LNCaP clone FGC (cell line): ENCODE data around the gene GNB5.

Experiments
- DNase-seq: peaks from one replicate; pipeline ENCODE4 v3.0.0-alpha.2; 2011; ENCODE audit warnings: low read depth
- H3K4me3 ChIP-seq: 2 replicates; pipeline ENCODE4 v1.5.1; 2011; ENCODE audit warnings: mild to moderate bottlenecking, low read depth, low read length, control low read depth
- TF ChIP-seq, protein P1 (sequence below): IDR thresholded peaks from 2 replicates; pipeline ENCODE4 v1.5.1; 2012; ENCODE audit warnings: mild to moderate bottlenecking; ENCODE audit not compliant: control insufficient read depth, insufficient read depth; ENCODE audit errors: extremely low read depth

The GNB5 gene

DNA sequence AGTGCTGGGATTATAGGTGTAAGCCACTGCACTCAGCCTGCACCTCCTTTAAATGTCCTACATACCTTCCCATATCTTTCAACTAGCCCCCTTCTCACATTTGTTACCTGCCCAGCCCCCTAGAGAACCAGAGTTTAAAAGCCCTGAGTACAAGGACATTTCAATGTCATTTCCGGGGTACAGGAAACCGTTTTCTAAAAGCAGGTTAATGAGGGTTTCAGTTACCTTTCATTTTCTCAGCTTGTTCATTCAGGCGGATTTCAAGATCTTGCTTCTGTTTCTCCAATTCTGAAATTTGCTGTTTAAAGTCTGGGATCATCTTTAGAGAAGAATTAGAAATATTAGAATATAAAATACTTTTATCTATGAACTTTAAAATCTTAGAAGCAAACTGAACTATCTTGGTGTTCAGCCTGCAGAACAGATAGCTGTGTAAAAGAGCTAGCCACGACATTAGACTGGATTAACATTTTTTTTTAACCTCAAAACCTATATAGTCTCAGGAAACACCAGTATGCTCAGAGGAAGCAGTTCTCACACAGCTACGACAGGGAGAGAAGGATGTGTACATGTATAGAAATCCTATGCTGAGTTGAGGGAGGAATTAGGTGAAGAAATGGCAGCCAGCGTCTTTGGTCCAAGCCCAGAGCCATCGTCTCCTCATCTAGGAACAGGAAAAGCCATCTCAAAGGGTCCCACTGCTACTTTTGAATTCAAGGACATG, 29.9 kb upstream of the GNB5 start:
- no peak overlapping the region for H3K4me3 ChIP-seq
- no peak for DNase-seq

DNA sequence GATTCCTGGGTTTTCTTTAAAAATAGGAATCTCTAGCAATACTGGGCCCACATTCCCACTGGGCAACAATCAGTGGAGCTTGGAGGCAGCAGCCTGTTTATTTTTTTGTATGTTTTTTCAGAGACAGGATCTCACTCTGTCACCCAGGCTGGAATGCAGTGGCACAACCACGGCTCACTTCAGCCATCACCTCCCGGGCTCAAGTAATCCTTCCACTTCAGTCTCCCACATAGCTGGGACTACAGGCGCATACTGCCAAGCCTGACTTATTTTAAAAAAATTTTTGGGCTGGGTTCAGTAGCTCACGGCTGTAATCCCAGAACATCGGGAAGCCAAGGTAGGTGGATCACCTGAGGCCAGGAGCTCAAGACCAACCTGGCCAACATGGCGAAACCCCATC, 29.1 kb upstream of the GNB5 start:
- DNase-seq = no peak
- TF ChIP-seq, protein P1, sequence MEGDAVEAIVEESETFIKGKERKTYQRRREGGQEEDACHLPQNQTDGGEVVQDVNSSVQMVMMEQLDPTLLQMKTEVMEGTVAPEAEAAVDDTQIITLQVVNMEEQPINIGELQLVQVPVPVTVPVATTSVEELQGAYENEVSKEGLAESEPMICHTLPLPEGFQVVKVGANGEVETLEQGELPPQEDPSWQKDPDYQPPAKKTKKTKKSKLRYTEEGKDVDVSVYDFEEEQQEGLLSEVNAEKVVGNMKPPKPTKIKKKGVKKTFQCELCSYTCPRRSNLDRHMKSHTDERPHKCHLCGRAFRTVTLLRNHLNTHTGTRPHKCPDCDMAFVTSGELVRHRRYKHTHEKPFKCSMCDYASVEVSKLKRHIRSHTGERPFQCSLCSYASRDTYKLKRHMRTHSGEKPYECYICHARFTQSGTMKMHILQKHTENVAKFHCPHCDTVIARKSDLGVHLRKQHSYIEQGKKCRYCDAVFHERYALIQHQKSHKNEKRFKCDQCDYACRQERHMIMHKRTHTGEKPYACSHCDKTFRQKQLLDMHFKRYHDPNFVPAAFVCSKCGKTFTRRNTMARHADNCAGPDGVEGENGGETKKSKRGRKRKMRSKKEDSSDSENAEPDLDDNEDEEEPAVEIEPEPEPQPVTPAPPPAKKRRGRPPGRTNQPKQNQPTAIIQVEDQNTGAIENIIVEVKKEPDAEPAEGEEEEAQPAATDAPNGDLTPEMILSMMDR = no peak
- no peak overlapping the region for H3K4me3 ChIP-seq

More for the DNA sequence above, 29.9 kb upstream of the GNB5 start:
- TF ChIP-seq, protein P1 = no peak

- H3K4me3 ChIP-seq = no peak overlapping the region
- no peak for DNase-seq
- TF ChIP-seq, protein P1 = no peak
Measured at GRCh38 chr15:52218816-52219215, 27.6 kb upstream of the GNB5 start.

DNA sequence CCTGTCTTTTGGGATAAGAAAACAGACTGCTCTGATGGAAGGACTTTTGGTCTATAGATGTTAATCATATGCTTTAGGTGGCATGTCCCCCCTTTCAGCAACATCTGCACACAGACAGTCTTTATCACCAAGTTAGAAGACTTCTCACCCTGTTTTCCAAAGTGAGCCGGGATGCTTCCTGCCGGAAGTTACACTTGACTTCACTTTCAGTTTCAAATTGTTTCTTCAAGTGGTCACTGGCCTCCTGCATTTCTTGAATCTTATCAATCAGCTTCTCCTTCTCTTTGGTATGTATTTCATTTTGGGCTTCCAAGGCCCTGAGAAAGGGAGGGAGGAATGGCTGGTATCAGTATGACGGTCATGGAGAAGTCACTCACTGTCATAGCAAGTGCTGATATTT, 27.2 kb upstream of the GNB5 start:
- DNase-seq = no peak
- TF ChIP-seq, protein P1 = no peak
- no peak overlapping the region for H3K4me3 ChIP-seq

DNA sequence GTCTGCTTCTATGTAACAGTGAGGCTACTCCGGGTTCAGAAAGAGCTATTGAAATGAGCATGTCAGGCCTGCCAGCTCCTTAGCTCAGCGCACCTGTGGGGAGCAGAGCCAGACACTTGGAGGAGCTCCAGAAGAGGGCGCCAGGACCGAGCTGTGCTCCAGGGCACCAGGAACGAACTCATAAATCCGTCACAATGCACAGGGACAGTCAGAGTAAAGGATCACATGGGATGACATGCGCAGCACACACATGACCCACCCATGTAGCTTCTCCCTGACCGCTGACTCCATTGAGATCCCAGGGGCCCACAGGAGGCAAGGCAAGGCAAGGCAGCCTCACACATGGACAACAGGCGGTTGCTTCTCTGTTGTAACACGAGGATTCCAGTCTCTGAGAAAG, 26.0 kb upstream of the GNB5 start:
- TF ChIP-seq, protein P1 = peak; percentile 70
- DNase-seq = peak; percentile 81
- no peak overlapping the region for H3K4me3 ChIP-seq

DNA sequence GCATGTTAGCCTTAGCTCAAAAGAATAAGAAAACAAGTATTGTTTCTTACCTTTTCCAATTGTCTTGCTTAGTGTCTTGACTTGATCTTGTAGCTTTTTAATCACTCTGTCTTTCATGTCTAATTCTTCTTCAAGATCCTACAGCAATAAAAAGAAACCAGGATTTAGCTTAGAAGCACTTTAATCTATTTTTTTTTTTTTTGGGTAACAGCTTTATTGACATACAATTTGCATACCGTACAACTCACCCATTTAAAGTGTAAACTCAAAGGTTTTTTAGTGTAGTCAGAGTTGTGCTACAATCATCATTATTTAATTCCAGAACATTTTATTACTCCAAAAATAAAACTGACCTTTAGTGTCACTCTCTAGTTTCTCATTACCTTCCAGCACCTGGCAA, 23.4 kb upstream of the GNB5 start:
- DNase-seq = no peak
- H3K4me3 ChIP-seq = no peak overlapping the region
- TF ChIP-seq, protein P1 = no peak

DNA sequence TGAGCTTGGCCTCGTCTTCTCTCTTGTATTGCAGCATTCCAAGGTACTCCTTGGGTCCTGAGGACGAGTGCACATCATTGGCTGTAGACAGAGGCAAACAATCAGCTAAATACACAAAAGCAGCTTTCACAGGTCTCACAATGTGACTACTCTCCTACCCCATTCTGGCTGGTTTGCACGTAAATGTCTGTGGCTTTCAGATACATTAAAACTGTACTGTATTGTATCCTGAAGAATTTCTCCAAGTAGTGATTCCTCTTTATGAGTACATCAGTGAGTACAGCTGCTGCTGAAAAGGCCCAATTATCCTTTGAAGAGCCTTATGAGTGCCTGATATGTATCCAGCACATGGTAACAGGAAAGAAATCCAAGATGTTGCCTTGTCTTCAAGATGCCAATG, 22.0 kb upstream of the GNB5 start:
- TF ChIP-seq, protein P1 = no peak
- no peak for DNase-seq
- H3K4me3 ChIP-seq = no peak overlapping the region
